HEK293 (cell line): Measurements from ENCODE around the gene CAMKK1.

Experiments
- CTCF ChIA-PET: fragments of 350-600 bp; formaldehyde crosslinking; extraction: SDS; loops from one replicate; lab custom pipeline; 2021; ENCODE audit warnings: antibody characterized with exemption; lab: Yijun Ruan, JAX
- POLR2A ChIA-PET: fragments of 300-600 bp; formaldehyde crosslinking; extraction: SDS; loops from one replicate; lab custom pipeline; 2020; ENCODE audit warnings: antibody characterized with exemption, inconsistent platforms; lab: Yijun Ruan, JAX
- H3K27ac ChIP-seq: fragments of 200-500 bp; sonication (Bioruptor generic); 2 replicates; pipeline ENCODE4 v1.5.1; 2014; ENCODE audit warnings: low read depth, low read length, control low read depth, inconsistent platforms; ENCODE audit errors: extremely low read depth
- H3K36me3 ChIP-seq, 2 experiments: fragments of 200-500 bp in 1 of 2; sonication (Bioruptor generic) in 1 of 2; 1 replicate in 1 of 2; 2 replicates in 1 of 2; pipeline ENCODE4 v1.5.1; 2014 to 2017; ENCODE audit warnings: inconsistent platforms in 2 of 2, low read length in 2 of 2; ENCODE audit not compliant: control insufficient read depth in 2 of 2, insufficient read depth in 1 of 2
- H3K4me1 ChIP-seq: fragments of 200-500 bp; sonication (Bioruptor generic); 2 replicates; pipeline ENCODE4 v1.5.1; 2014; ENCODE audit warnings: mild to moderate bottlenecking, low read length, inconsistent platforms; ENCODE audit not compliant: control insufficient read depth, insufficient read depth
- H3K4me3 ChIP-seq: 2 replicates; pipeline ENCODE4 v1.5.1; 2011; ENCODE audit warnings: low read depth, mild to moderate bottlenecking, control low read depth, low read length, moderate library complexity
- H3K9me3 ChIP-seq: fragments of 200-500 bp; sonication (Bioruptor generic); 2 replicates; pipeline ENCODE4 v1.5.1; 2014; ENCODE audit warnings: low read depth, low read length, inconsistent platforms; ENCODE audit not compliant: control insufficient read depth, insufficient read depth
- ATF2 ChIP-seq: fragments of 450-650 bp; formaldehyde crosslinking; IDR thresholded peaks from 2 replicates; pipeline ENCODE4 v1.5.1; 2016; ENCODE audit warnings: missing biosample characterization, missing genetic modification characterization, low read depth
- EGR2 ChIP-seq: fragments of 450-650 bp; formaldehyde crosslinking; IDR thresholded peaks from 2 replicates; pipeline ENCODE4 v1.5.1; 2016; ENCODE audit warnings: low read depth, missing biosample characterization, missing genetic modification characterization
- REST ChIP-seq: fragments of 450-650 bp; formaldehyde crosslinking; IDR thresholded peaks from 2 replicates; pipeline ENCODE4 v1.5.1; 2016; ENCODE audit warnings: missing biosample characterization, missing genetic modification characterization
- SP2 ChIP-seq: fragments of 450-650 bp; formaldehyde crosslinking; IDR thresholded peaks from 2 replicates; pipeline ENCODE4 v1.5.1; 2016; ENCODE audit warnings: missing biosample characterization, missing genetic modification characterization
- SP7 ChIP-seq: fragments of 450-650 bp; formaldehyde crosslinking; IDR thresholded peaks from 2 replicates; pipeline ENCODE4 v1.5.1; 2016; ENCODE audit warnings: missing biosample characterization, missing genetic modification characterization
- TCF7L2 ChIP-seq: IDR thresholded peaks from 2 replicates; pipeline ENCODE4 v1.6.1; 2011; ENCODE audit warnings: low read depth, mild to moderate bottlenecking, inconsistent platforms, low read length, moderate library complexity, borderline replicate concordance
- YY2 ChIP-seq: fragments of 450-650 bp; formaldehyde crosslinking; IDR thresholded peaks from 2 replicates; pipeline ENCODE4 v1.5.1; 2016; ENCODE audit warnings: missing biosample characterization, missing genetic modification characterization
- ZBTB21 ChIP-seq: fragments of 450-650 bp; formaldehyde crosslinking; IDR thresholded peaks from 2 replicates; pipeline ENCODE4 v1.5.1; 2017; ENCODE audit warnings: missing biosample characterization, missing genetic modification characterization
- ZBTB49 ChIP-seq: fragments of 450-650 bp; formaldehyde crosslinking; IDR thresholded peaks from 2 replicates; pipeline ENCODE4 v1.5.1; 2016; ENCODE audit warnings: missing biosample characterization, missing genetic modification characterization, low read depth
- ZIC2 ChIP-seq: fragments of 450-650 bp; formaldehyde crosslinking; IDR thresholded peaks from 2 replicates; pipeline ENCODE4 v1.5.1; 2016; ENCODE audit warnings: missing biosample characterization, missing genetic modification characterization
- ZNF114 ChIP-seq: fragments of 450-650 bp; formaldehyde crosslinking; IDR thresholded peaks from 2 replicates; pipeline ENCODE4 v1.5.0; 2017; ENCODE audit warnings: missing biosample characterization, missing genetic modification characterization
- ZNF121 ChIP-seq: fragments of 450-650 bp; formaldehyde crosslinking; IDR thresholded peaks from 2 replicates; pipeline ENCODE4 v1.5.1; 2016; ENCODE audit warnings: missing biosample characterization, missing genetic modification characterization
- ZNF530 ChIP-seq: fragments of 450-650 bp; formaldehyde crosslinking; IDR thresholded peaks from 2 replicates; pipeline ENCODE4 v1.5.1; 2016; ENCODE audit warnings: low read depth, missing biosample characterization, missing genetic modification characterization
- ZNF600 ChIP-seq: fragments of 450-650 bp; formaldehyde crosslinking; IDR thresholded peaks from 2 replicates; pipeline ENCODE4 v1.5.1; 2016; ENCODE audit warnings: missing biosample characterization, missing genetic modification characterization
- ZNF621 ChIP-seq: fragments of 450-650 bp; formaldehyde crosslinking; IDR thresholded peaks from 2 replicates; pipeline ENCODE4 v1.5.1; 2017; ENCODE audit warnings: missing biosample characterization, missing genetic modification characterization
- ZNF658 ChIP-seq: fragments of 450-650 bp; formaldehyde crosslinking; IDR thresholded peaks from 2 replicates; pipeline ENCODE4; 2016; ENCODE audit warnings: missing biosample characterization, missing genetic modification characterization
- ZNF701 ChIP-seq: fragments of 450-650 bp; formaldehyde crosslinking; IDR thresholded peaks from 2 replicates; pipeline ENCODE4 v1.5.1; 2016; ENCODE audit warnings: missing biosample characterization, missing genetic modification characterization
- ZNF747 ChIP-seq: fragments of 450-650 bp; formaldehyde crosslinking; IDR thresholded peaks from 2 replicates; pipeline ENCODE4 v1.5.1; 2016; ENCODE audit warnings: missing biosample characterization, missing genetic modification characterization
- ZNF785 ChIP-seq: fragments of 450-650 bp; formaldehyde crosslinking; IDR thresholded peaks from 2 replicates; pipeline ENCODE4 v1.5.1; 2016; ENCODE audit warnings: missing biosample characterization, missing genetic modification characterization
- ZNF843 ChIP-seq: fragments of 450-650 bp; formaldehyde crosslinking; IDR thresholded peaks from 2 replicates; pipeline ENCODE4 v1.5.1; 2016; ENCODE audit warnings: missing biosample characterization, missing genetic modification characterization
- ZXDB ChIP-seq: fragments of 450-650 bp; formaldehyde crosslinking; IDR thresholded peaks from 2 replicates; pipeline ENCODE4 v1.5.1; 2016; ENCODE audit warnings: missing biosample characterization, missing genetic modification characterization

CAMKK1 gene

DNA sequence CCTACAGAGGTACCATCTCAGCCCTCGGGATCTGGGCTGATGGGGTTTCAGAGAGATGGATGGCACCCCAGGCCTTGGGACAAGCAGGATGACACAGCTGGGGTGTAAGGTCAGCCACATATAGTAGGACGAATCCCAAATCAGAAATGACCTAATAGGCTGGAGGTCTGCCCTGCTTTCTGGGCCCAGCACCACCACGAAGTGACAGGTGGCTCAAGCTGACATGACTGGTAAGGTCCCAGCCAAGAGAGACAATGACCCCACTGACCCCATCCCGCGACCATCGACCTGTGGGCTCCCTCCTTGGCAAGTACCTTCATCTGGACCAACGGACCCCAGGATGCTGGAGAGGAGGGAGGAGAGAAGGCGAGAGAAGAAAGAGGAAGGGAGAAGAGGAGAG is 15.6 kb downstream of the CAMKK1 start (continued):
- no peak for TF ChIP-seq ZNF114 (tag by site-specific recombination)

- Histone ChIP-seq H3K4me1 (no peaks in the 10 kb centered on the region), H3K9me3 (no peaks in the 10 kb centered on the region), H3K4me3 (no peak overlapping the region), H3K27ac (no peak overlapping the region), H3K36me3 (peaks cover 25 to 79% of the 10 kb centered on the region in 2 experiments; a peak in 2 of 3 replicates)
- CTCF ChIA-PET: interaction anchor here (1.7 kb wide), 1 partner anchor 12 kb away, joined by 6 read pairs; no protein-coding TSS in a partner anchor
- POLR2A ChIA-PET: no interaction called here
- TF ChIP-seq ZNF121 (tag by site-specific recombination): peak; percentile 84
- no peak for TF ChIP-seq ZNF530 (tag by site-specific recombination)
Measured at GRCh38 chr17:3875317-3875716, 17.5 kb downstream of the CAMKK1 start.

GRCh38 chr17:3873862-3874261 is 19.0 kb downstream of the CAMKK1 start:
- Histone ChIP-seq H3K27ac (no peak overlapping the region), H3K4me1 (no peaks in the 10 kb centered on the region), H3K9me3 (no peaks in the 10 kb centered on the region), H3K36me3 (peaks cover 21 to 74% of the 10 kb centered on the region in 2 experiments; a peak in 2 of 3 replicates), H3K4me3 (no peak overlapping the region)
- ChIA-PET POLR2A (no interaction called here), CTCF (interaction anchor here (0.7 kb wide), 1 partner anchor 172 kb away, joined by 3 read pairs; no protein-coding TSS in a partner anchor)
- TF ChIP-seq ZXDB (no peak), ATF2 (tag by site-specific recombination) (no peak), EGR2 (peak; percentile 65; the same call in 1 of the 2 replicates), TCF7L2 (no peak), ZNF600 (tag by site-specific recombination) (peak; percentile 86), ZNF701 (no peak), ZIC2 (tag by site-specific recombination) (no peak)

- Histone ChIP-seq H3K9me3 (no peaks in the 10 kb centered on the region), H3K4me3 (no peak overlapping the region), H3K4me1 (no peaks in the 10 kb centered on the region), H3K27ac (no peak overlapping the region), H3K36me3 (peaks cover 17 to 63% of the 10 kb centered on the region in 2 experiments; a peak in 2 of 3 replicates)
- POLR2A ChIA-PET: no interaction called here
- TF ChIP-seq ZNF843 (tag by site-specific recombination) (no peak), SP2 (tag by site-specific recombination) (0 out of 2 replicates have a peak, but pooled peaks have one; percentile 5), ZBTB21 (no peak)
- CTCF ChIA-PET: interaction anchor here (0.8 to 1.8 kb wide), 2 partner anchors 11 to 43 kb away, joined by 4 to 7 read pairs; no protein-coding TSS in a partner anchor
Measured at GRCh38 chr17:3870871-3871306, 22.0 kb downstream of the CAMKK1 start.

DNA sequence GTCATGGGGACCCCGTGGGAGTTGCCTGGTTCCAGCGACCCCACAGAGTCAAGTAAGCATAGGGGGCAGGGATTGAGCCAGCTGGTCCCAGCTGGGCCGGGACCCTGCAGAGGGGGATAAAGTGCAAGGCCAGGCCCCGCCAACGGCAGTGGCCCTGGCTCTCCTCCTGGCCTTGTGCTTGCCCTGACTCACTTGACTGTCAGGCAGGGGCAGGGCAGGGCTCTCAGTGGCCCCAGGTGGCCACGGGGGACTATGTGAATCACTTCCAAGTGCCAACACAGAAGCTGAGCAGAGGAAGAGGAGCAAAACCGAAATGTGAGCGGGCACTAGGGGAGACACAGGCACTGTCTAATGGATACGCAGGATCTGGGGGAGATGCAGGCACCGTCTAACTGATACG is 25.2 kb downstream of the CAMKK1 start:
- H3K4me3 ChIP-seq: no peak overlapping the region
- H3K27ac ChIP-seq: no peak overlapping the region
- no peaks in the 10 kb centered on the region for H3K4me1 ChIP-seq
- ChIA-PET POLR2A (interaction anchor here (1.0 kb wide), 1 partner anchor 21 kb away, joined by 3 read pairs; the partner anchor contains the start of gene NCBP3), CTCF (no interaction called here)
- H3K9me3 ChIP-seq: no peaks in the 10 kb centered on the region
- H3K36me3 ChIP-seq: peaks cover 4 to 55% of the 10 kb centered on the region in 2 experiments; a peak in 2 of 3 replicates
- TF ChIP-seq ZNF785: no peak
- no peak for TF ChIP-seq ZNF621
- no peak for TF ChIP-seq REST (tag by site-specific recombination)
- no peak for TF ChIP-seq ZBTB49 (tag by site-specific recombination)
- TF ChIP-seq YY2 (tag by site-specific recombination): no peak
- no peak for TF ChIP-seq ZNF747 (tag by site-specific recombination)
- TF ChIP-seq ZNF658 (tag by site-specific recombination): no peak
- no peak for TF ChIP-seq SP7 (tag by site-specific recombination)
